HG02981 (cell line): Measurements from ENCODE around the gene LLGL2.

Experiments used
- ATAC-seq: cut with Tn5 transposase; IDR thresholded peaks from one replicate; pipeline ENCODE4 v1.9.1; 2021; ENCODE audit warnings: mild to moderate bottlenecking, moderate library complexity; ENCODE audit not compliant: unreplicated experiment

The LLGL2 gene

GRCh38 chr17:75549246-75550138 lies 24.0 kb downstream of the LLGL2 start:
- no peak for ATAC-seq

GRCh38 chr17:75550139-75550465 lies 24.6 kb downstream of the LLGL2 start:
- ATAC-seq: no peak

- no peak for ATAC-seq
Measured at GRCh38 chr17:75551266-75551665, 25.8 kb downstream of the LLGL2 start.

DNA sequence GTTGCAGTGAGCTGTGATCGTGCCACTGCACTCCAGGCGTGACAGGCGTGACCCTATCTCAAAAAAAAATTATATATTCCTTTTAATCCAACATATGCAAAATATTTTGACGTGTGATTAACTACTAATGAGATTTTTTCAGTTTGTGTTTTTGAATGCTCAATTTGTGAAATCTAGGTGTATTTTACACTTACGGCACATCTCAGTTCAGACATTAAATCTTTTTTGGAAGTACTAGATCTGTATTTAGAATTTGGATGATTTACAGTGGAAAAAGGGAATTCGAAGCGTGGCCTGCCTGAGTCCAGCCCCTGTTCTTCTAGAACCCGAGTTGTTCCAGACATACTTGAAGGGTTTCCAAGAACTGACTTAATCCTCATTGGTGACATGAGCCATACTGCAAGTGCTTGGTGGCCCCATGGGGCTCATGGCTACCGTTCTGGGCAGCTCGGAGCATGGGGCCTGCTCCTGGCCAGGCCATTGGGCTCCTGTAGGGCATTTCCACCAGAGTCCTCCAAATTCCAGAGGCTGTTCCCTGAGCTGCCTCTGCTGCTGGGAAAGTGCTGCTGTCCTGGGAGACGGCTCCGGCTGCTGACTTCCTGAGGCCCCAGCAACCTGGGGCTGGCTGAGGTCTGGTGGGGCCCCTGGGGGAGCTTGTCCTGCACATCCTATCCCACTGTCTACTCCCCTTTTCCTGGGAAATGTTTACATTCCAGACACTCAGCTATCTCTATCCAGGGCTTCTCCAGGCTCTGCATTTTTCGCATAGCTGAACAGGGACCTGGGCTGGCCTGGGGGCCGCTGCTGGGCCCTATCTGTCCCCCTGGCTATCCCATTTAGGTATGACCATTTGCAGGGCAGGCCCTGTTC lies 27.2 kb downstream of the LLGL2 start:
- no peak for ATAC-seq

GRCh38 chr17:75553295-75554110 lies 28.0 kb downstream of the LLGL2 start:
- no peak for ATAC-seq

DNA sequence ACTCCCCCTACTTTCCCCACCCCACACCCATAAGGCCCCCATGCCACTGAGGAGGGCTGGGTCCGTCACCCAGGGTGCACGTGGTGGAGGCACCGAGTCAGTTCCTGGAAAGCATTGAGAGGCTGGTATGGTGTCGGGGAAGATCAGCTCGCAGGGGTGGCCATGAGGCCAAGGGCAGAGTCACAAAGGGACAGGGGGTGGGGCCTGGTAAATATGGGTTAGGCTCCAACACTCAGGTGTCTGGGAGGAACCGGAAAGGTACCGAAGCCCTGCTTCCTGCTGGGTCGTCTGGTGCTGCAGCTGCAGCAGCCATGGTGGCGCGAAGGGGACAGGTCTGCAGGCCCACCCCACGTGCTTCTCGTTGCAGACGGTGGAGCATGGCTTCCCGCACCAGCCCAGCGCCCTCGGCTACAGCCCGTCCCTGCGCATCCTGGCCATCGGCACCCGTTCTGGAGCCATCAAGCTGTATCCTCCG lies 30.2 kb downstream of the LLGL2 start:
- no peak for ATAC-seq

DNA sequence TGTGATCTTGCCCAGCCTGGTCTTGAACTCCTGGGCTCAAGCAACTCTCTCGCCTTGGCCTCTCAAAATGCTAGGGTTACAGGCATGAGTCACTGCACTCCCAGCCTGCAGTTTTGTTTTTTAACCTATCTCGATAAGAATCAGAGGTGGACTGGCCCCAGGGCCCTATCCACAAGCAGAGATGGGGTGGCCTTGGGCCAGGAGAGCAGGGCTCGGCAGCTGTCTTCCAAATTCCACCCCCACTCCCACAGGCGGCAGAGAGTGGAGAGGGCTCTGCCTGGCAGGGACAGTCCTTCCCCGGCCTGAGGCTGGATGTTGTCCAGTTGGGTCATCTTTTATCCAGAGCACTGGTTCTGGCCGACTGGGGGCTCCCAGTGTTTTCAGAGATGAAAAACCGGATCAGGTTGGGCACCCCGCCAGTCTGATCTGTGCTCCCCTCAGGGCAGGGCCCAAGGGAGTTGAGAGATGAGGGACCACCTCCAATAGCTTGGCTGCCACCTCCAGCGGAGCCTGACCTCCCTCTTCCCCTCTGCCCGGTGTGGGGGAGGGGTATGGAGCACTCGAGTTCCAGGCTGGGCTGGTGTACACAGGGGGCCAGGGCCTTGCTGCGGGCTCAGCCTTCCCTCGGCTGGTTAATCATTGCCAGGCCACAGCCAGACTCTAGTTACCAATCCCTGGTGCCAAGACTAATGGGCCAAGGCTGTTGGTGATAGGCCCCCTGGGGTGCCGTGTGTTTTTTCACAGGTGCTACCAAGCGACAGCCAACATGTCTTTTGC lies 31.8 kb downstream of the LLGL2 start:
- no peak for ATAC-seq

- ATAC-seq: no peak
Measured at GRCh38 chr17:75557852-75558665, 32.6 kb downstream of the LLGL2 start.

DNA sequence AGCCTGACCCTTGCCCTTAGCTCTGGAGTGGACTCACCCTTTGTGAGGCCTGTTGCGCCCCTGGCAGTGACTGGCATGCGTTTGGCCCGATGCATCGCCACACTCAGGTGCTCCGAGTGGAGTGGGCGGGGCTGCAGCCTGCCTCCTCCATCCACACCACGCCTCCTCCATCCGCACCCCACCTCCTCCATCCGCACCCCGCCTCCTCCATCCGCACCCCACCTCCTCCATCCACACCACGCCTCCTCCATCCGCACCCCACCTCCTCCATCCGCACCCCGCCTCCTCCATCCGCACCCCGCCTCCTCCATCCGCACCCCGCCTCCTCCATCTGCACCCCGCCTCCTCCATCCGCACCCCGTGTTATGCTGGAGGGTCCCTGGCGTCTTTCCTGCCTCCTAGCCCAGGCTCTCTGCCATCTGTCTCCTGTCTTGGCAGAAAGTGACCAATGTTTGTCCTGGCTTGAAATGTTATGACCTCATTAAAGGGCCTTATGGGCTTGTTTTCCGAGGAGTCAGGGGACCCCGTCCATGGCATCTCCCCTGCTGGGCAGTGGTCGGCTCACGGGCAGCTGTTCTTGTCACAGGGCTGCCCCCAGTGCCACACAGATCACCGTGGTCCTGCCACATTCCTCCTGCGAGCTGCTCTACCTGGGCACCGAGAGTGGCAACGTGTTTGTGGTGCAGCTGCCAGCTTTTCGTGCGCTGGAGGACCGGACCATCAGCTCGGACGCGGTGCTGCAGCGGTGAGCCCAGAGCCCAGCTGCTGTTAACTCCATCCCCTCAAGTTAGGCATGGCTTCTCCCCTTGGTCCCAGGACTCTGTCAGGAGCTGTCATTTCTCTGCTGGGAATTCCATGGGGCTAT lies 33.4 kb downstream of the LLGL2 start:
- no peak for ATAC-seq

DNA sequence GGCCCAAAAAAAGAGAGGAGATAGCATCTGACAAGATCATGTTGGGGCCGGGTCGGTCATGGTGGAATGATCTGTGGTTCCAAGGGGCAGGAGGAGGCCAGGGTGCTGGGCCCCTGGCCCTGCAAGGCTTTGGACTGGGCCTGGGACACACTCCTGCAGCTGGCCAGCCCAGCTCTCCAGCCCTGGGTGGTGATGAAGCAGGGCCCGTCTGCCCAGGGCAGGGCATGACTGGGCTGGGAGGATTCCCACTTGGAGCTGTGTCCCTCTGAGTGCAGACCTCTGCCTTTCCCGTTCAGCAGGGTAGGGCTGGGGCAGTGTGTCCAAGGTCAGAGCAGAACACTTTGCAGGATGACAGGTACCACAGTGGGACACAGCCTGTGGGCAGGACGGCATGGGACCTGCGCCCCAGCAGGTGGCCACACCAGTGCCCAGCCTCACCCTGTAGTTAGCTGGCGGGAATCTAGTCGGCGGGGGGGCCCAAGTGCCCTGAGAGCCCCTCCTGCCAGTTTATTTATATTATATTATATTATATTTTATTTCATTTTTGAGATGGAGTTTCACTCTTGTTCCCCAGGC lies 34.5 kb downstream of the LLGL2 start:
- no peak for ATAC-seq

GRCh38 chr17:75561927-75562603 lies 36.6 kb downstream of the LLGL2 start:
- no peak for ATAC-seq

GRCh38 chr17:75563063-75563758 lies 37.7 kb downstream of the LLGL2 start:
- no peak for ATAC-seq

GRCh38 chr17:75564195-75564594 lies 38.7 kb downstream of the LLGL2 start:
- ATAC-seq: no peak

DNA sequence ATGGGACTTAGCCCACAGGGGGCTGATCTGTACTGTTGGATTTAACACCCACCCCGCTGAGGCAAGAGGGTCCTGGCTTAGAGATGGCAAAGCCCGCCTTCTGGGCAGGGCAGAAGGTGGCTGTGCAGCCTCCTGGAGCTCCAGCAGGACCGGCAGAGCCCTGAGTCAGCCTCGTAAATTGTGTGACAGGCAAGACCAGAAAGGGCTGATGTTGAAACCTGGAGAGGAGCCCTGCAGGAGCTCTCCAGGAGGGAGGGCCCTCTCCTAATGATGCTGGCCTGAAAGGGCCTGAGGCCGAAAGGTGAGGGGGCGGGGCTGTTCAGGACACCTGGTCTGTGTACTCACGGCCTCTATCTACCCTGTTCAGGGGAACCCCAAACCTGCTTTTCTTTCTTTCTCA lies 39.6 kb downstream of the LLGL2 start:
- no peak for ATAC-seq

- no peak for ATAC-seq
Measured at GRCh38 chr17:75565618-75566017, 40.1 kb downstream of the LLGL2 start.

DNA sequence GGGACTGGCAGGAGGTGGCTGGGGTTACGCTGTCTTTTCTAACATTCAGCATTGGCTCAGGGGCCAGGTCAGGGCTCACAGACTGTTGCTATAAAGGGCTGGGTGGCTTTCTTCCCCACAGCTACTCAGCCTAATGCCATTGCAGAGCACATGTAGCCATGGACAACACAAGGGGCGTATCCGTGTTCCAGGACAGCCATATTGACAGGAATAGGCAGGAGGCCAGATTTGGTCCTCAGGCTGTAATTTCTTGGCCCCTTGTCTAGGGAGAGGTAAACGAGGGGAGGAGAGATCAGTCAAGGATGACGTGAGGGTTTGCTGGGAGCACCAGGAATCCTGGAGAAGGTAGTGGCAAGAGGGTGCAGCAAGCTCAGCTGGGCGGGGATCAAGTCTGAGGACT lies 40.9 kb downstream of the LLGL2 start:
- no peak for ATAC-seq

DNA sequence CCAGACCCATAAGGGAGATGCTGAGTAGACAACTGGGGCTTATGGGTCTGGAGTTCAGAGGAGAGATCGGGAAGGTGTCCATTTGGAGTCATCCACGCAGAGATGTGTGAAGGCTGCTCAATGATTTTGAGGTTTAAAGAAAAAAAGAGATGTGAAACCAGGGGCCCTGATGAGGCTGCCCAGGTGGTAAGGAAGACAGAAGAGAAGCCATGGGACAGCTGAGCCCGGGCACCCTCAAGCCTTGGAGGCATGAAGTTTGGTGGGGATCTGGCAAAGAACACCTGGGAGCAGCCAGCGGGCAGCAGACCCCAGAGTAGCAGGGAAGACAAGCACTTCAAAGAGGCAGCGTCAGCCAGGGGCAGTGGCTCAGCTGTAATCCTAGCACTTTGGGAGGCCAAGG lies 41.3 kb downstream of the LLGL2 start:
- ATAC-seq: no peak
